ENCODE data around the gene PRR9.

Gene PRR9

GRCh38 chr1:153231363-153231762 lies 14.0 kb downstream of the PRR9 start:
- DNase-seq: no peak

- DNase-seq: no peak
Observed at GRCh38 chr1:153231785-153232184, 14.4 kb downstream of the PRR9 start.

GRCh38 chr1:153232553-153232952 lies 15.2 kb downstream of the PRR9 start:
- no peak for DNase-seq

- no peak for DNase-seq
Observed at GRCh38 chr1:153233448-153233847, 16.1 kb downstream of the PRR9 start.

GRCh38 chr1:153238527-153238926 lies 21.1 kb downstream of the PRR9 start:
- DNase-seq: no peak

- DNase-seq: no peak
Observed at GRCh38 chr1:153242160-153242559, 24.8 kb downstream of the PRR9 start.

- DNase-seq: no peak
Observed at GRCh38 chr1:153245466-153245865, 28.1 kb downstream of the PRR9 start.

- DNase-seq: no peak
Observed at GRCh38 chr1:153246018-153246417, 28.6 kb downstream of the PRR9 start.

- no peak for DNase-seq
Observed at GRCh38 chr1:153246825-153247224, 29.4 kb downstream of the PRR9 start.

- DNase-seq: no peak
Observed at GRCh38 chr1:153248176-153248879, 30.9 kb downstream of the PRR9 start.

GRCh38 chr1:153250166-153250565 lies 32.8 kb downstream of the PRR9 start:
- no peak for DNase-seq

GRCh38 chr1:153251087-153251486 lies 33.7 kb downstream of the PRR9 start:
- DNase-seq: no peak

GRCh38 chr1:153251562-153251961 lies 34.2 kb downstream of the PRR9 start:
- DNase-seq: no peak

GRCh38 chr1:153251988-153252387 lies 34.6 kb downstream of the PRR9 start:
- DNase-seq: no peak

- no peak for DNase-seq
Observed at GRCh38 chr1:153253076-153253475, 35.7 kb downstream of the PRR9 start.

GRCh38 chr1:153253693-153254092 lies 36.3 kb downstream of the PRR9 start:
- DNase-seq: no peak

- DNase-seq: no peak
Observed at GRCh38 chr1:153259387-153259786, 42.0 kb downstream of the PRR9 start, which contains the start of gene LORICRIN. Gene LORICRIN, plus strand, starts transcription at chr1:153259687. Its CDS starts 1,263 bp downstream, at chr1:153260950.

- DNase-seq: no peak
Observed at GRCh38 chr1:153260585-153261280, 43.3 kb downstream of the PRR9 start.

GRCh38 chr1:153261281-153262069 lies 44.1 kb downstream of the PRR9 start:
- no peak for DNase-seq

GRCh38 chr1:153262070-153262366 lies 44.6 kb downstream of the PRR9 start:
- DNase-seq: no peak

GRCh38 chr1:153262462-153263157 lies 45.2 kb downstream of the PRR9 start:
- no peak for DNase-seq

GRCh38 chr1:153265457-153265856 lies 48.1 kb downstream of the PRR9 start:
- no peak for DNase-seq

Data from T1000 (cell line).